Astrocyte (in vitro differentiated cells and primary cell): ENCODE data around the gene KIF21A.

ENCODE experiments used
- EZH2 ChIP-seq: IDR thresholded peaks from 2 replicates; pipeline ENCODE4 v1.6.1; 2012; ENCODE audit warnings: mild to moderate bottlenecking, low read length, inconsistent platforms; ENCODE audit not compliant: insufficient read depth
- TF ChIP-seq, protein P1 (sequence below): IDR thresholded peaks from 2 replicates; pipeline ENCODE4 v1.5.1; 2011; ENCODE audit warnings: low read depth, mild to moderate bottlenecking, inconsistent platforms, low read length, moderate library complexity; ENCODE audit not compliant: insufficient read depth

DNA sequence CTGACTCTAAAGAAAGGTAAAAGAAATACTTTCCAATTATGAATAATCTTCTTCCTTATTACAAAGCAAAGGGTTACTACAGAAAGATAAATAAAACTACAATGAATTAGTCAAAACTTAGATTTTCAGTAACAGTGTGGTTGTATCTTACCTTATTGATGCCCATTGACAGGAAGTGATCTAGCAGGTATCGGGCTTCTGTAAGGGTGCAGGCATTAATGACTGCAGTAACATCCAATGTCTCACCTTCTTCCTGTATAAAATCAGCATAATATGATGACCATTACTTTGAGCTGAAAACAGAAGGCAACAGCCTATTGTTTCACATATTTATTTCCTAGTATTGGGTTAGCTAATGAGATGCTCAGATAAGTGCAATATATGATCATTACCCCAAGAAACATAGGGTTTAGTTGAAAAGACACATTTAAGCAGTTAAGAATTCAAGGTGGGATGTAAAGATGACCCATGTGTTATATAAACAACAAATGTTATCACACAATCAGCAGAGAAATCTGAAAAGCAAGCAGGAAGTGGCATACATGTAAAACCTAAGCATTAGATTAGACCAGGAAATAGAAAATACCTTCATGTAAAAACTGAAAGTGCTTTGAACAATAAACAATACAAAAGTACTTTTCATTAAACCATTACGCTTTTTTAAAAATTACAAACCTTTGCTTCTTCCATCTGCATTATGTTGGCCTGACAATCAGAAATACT, 111.2 kb downstream of the KIF21A start:
- TF ChIP-seq, protein P1, sequence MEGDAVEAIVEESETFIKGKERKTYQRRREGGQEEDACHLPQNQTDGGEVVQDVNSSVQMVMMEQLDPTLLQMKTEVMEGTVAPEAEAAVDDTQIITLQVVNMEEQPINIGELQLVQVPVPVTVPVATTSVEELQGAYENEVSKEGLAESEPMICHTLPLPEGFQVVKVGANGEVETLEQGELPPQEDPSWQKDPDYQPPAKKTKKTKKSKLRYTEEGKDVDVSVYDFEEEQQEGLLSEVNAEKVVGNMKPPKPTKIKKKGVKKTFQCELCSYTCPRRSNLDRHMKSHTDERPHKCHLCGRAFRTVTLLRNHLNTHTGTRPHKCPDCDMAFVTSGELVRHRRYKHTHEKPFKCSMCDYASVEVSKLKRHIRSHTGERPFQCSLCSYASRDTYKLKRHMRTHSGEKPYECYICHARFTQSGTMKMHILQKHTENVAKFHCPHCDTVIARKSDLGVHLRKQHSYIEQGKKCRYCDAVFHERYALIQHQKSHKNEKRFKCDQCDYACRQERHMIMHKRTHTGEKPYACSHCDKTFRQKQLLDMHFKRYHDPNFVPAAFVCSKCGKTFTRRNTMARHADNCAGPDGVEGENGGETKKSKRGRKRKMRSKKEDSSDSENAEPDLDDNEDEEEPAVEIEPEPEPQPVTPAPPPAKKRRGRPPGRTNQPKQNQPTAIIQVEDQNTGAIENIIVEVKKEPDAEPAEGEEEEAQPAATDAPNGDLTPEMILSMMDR: no peak
- no peak for TF ChIP-seq EZH2
